ENCODE data around the gene MESD.
"Not testable (repeated sequence)": the region's sequence is repeated elsewhere in the genome, so short reads cannot be mapped to it uniquely, and the experiment has no call there.

The MESD gene

DNA sequence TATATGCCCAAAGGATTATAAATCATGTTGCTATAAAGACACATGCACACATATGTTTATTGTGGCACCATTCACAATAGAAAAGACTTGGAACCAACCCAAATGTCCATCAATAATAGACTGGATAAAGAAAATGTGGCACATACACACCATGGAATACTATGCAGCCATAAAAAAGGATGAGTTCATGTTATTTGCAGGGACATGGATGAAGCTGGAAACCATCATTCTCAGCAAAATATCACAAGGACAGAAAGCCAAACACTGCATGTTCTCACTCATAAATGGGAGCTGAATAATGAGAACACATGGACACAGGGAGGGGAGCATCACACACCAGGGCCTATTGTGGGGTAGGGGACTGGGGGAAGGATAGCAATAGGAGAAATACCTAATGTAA is 24.2 kb downstream of the MESD start:
- DNase-seq (ENCODE audit: low spot score), result not testable (repeated sequence)

DNA sequence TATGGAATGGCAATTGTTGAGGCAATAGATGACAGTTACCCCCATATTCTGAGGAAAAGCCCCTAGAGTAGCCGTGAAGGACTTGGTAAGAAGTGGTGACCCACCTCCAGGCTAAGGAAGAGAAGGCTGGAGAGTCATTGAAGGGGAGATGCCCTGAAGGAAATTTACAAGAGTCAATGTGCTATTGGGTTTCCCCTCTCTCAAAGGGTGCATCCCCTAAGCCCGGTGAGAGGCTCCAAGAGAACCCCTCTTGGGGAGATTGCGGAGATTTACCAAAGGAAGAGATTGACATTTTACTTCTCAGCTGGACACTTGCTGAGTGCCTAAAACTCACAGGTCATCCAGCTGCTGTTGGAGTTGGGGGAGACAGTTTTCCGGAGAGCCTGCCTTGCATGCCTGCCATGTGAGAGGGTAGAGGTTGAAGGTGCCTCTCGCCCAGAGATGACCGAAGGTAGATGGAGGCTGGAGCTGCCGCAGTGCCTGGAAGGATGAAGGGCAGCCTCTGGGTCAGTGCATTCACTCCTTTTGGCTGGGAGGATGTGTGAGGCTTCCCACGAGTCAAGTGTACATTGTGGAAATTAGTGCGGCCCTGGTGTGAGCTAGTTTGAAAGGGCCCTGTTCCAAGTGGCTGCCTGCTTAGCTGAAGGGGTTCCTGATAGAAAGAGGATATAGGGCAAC is 30.7 kb downstream of the MESD start:
- no peak for DNase-seq (ENCODE audit: low spot score)

GRCh38 chr15:80957976-80958375 is 31.6 kb downstream of the MESD start:
- no peak for DNase-seq (ENCODE audit: low spot score)

DNA sequence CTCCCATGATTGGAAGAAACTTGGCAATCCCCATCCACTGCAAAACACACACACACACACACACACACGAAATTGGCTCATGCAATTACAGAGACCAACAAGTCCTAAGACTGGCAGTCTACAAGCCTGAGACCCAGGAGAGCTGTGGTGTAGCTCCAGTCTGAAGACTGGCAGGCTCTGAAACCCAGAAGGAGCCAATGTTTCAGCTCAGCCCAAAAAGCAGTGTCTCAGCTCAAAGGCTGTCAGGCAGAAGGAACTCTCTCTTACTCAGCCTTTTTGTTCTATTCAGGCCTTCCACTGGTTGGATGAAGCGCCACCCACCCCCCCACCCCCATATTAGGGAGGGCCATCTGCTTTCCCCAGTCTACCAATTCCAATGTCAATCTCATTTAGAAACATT is 32.1 kb downstream of the MESD start:
- no peak for DNase-seq (ENCODE audit: low spot score)

DNA sequence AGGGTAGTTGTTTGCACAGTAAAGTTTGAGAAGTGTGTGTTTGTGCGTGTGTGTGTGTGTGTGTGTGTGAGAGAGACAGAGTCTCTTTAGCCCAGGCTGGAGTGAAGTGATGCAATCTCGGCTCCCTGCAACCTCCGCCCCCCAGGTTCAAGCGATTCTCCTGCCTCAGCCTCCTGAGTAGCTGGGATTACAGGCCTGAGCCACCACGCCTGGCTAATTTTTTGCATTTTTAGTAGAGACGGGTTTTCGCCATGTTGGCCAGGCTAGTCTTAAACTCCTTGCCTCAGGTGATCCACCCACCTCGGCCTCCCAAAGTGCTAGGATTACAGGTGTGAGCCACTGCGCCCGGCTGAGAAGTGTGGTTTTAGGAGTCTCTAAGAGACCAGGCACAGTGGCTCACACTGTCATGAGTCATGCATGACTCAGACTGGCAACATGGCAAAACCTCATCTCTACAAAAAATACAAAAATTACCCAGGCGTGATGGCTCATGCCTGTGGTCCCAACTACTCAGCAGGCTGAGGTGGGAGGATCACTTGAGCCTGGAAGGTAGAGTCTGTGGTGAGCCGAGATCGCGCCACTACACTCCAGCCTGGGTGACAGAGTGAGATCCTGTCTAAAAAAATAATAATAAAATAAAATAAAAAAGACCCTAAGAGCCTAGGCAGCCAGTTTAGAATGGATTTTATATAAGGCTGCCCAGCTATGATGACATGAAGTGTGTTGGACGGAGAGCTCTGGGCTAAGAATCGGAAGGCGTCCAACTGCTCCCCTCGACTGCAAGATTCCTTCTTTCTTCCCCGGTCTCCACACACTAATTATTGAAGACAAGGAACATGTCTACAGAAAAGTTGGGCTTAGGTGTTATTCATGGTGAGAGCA is 33.8 kb downstream of the MESD start:
- DNase-seq (ENCODE audit: low spot score), result peak; percentile 70

DNA sequence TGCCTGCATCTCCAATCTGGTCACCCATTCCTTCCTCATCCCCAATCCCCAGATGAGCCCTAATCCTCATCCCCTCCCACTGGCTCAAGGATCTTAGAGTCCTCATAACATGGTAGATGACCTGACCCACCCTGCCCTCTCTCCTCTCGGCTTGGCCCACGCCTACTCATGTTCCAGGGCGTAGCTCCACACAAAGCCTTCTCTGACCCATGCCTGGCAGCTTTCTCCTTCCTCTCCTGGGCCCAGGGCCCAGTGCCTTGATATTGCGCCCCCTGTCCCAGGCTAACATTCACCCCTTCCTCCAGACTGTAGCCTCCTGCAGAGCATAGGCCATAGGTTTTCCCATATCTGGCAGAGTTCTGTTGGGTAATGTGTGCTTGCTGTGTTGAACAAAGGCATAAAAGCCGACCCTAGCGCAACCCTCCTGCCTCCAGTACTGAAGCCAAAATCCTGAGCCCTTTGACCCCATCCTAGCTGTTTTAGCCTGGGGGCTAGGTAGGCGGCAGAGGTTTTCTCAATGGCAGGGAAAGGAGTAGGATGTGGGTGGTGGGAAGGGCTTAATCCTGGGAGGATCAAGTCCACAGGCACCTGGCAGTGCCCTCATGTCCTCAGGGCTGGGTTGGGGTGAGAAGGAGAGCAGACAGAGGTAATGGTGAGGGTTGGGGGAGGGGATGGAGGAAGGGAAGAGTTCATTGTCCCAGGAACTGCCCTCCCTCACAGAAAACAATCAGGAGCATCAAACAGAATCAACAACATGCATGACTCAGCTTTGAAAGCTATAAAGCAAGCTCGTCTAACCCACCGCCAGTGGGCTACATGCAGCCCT is 35.5 kb downstream of the MESD start:
- no peak for DNase-seq (ENCODE audit: low spot score)

DNA sequence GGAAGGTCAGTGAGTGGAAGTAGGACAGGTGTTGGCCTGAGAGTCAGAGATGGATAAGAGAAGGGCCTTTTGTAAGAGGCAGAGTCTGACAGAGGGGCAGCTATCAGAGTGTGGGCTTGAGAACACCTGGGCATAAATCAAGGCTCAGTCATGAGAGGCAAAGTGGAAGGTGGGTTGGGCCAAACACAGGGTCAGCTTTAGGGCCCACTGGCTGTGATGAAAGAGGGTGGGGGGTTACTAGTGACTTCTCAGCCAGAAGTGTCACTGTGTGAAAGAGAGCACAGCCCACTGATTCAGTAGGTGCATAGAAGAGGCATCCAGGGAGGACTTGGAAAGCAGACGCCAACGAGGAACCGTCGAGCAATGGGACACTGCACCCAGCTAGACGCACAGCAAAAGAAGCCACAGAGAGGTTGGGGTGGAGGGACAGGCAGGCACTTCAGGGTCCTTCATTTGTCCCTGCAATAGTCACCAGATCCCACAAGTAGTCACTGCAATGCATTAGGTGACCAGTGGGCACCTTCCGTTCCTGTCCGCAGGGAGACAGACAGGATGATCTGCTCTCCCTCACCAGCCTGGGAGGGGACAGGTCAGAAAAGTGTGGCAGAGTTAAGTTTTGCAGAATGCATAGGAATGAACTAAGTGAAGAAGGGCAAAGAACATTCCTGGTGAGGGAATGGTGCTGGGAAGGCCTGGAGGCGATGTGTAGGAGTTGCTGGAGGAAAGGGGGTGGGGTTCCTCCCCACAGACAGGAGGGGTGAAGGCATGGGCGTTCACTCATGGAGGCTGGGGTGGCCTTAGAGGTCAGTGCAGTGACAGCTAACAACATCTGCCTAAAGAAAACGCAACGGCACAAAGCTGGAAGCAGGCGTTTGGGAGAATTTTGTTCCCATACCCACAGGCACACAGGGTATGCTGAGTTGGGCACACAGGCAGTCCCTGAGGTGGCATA is 36.3 kb downstream of the MESD start:
- no peak for DNase-seq (ENCODE audit: low spot score)

- DNase-seq (ENCODE audit: low spot score), result no peak
Measured at GRCh38 chr15:80951941-80952340, 37.7 kb downstream of the MESD start.

DNA sequence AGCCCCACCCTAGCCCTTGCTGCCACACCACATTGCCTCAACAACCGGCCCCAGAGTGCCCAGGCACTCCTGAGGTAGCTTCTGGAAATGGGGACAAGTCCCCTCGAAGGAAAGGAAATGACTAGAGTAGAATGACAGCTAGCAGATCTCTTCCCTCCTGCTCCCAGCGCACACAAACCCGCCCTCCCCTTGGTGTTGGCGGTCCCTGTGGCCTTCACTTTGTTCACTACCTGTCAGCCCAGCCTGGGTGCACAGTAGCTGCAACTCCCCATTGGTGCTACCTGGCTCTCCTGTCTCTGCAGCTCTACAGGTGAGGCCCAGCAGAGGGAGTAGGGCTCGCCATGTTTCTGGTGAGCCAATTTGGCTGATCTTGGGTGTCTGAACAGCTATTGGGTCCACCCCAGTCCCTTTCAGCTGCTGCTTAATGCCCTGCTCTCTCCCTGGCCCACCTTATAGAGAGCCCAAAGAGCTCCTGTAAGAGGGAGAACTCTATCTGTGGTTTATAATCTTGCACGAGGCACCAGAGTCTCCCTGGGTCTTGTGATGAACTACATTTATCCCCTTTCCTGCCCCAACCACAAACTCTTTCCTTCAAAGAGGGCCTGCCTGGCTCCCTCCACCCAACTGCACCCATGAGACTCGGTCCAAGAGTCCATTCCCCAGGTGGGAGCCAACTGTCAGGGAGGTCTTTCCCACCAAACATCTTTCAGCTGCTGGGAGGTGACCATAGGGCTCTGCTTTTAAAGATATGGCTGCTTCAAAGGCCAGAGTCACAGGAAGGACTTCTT is 39.1 kb downstream of the MESD start:
- no peak for DNase-seq (ENCODE audit: low spot score)

DNA sequence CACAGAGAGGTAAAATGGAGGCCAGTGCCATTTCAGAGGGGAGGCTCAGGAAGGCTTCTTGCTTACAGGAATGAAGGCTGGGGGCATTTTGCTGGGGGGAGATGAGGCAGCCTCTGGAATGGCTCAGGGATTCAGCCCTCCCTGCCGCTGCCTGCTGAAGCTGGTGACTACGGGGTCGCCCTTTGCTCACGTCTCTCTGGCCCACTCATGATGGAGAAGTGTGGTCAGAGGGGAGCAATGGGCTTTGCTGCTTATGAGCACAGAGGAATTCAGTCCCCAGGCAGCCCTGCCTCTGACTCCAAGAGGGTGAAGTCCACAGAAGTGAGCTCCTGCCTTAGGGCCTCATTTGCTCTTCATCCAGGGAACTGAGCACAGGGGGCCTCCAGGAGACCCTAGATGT is 39.9 kb downstream of the MESD start:
- no peak for DNase-seq (ENCODE audit: low spot score)

GRCh38 chr15:80948651-80949292 is 40.8 kb downstream of the MESD start:
- DNase-seq (ENCODE audit: low spot score), result no peak

GRCh38 chr15:80946576-80946975 is 43.0 kb downstream of the MESD start:
- no peak for DNase-seq (ENCODE audit: low spot score)

DNA sequence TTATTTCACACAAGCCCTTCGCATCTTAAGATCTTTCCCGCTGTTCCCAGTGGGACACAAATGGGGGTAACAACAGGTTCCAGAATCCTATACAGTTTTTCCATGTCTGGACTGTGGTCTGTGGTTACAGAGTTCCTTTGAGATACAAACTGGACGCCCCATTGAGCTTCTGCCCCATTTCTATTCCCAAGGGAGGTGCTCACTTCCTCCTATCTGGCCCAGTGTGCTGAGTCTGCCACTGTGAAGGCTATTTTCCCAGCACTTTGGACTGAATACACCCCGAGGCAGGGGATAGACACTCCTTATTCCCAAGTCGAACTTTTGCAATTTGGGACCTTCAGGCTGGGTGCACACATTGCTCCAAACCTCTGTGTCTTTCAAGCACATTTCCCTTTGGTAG is 44.0 kb downstream of the MESD start:
- no peak for DNase-seq (ENCODE audit: low spot score)

DNA sequence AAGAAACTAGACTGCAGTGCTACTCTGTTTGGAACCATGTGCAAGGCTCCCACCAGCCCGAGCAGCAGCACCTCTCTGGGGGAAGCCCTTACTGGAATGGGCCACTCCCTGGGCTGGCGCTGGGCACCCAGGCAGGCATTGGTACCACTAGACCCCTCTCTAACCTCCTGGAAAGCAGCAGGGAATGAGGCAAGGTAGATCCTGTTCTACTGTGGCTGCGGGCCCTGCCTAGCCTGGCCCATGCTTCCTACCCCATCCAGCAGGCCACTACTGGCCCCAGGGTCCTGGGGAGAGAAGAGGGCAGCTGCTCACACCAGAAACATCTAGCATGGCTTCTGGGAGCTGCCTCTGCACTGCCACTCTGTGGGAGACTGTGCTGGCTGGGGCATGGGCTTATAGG is 44.8 kb downstream of the MESD start:
- DNase-seq (ENCODE audit: low spot score), result no peak

GRCh38 chr15:80942746-80943565 is 46.7 kb downstream of the MESD start:
- peak; percentile 75 for DNase-seq (ENCODE audit: low spot score)

- no peak for DNase-seq (ENCODE audit: low spot score)
Measured at GRCh38 chr15:80942266-80942665, 47.4 kb downstream of the MESD start.

DNA sequence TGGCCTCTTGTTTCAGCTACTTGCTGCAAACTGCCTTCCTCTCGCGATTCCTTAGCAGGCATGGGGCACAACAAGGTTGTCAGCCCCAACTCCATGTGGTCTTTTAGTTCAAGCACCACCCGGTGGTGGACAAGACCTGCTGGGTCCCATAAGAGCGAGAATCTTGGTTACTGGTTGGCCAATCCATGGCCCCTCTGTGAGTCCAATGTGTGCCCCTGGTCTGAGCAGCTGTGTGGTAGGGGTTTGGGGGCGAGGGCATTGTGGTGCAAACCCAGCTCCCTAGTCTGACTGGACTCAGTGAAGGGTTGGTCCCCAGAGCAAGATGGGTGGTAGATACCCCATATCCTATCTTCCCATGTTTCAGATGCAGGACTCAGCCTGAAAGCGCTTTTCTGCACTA is 48.8 kb downstream of the MESD start:
- no peak for DNase-seq (ENCODE audit: low spot score)

GRCh38 chr15:80940331-80940730 is 49.3 kb downstream of the MESD start:
- no peak for DNase-seq (ENCODE audit: low spot score)

DNA sequence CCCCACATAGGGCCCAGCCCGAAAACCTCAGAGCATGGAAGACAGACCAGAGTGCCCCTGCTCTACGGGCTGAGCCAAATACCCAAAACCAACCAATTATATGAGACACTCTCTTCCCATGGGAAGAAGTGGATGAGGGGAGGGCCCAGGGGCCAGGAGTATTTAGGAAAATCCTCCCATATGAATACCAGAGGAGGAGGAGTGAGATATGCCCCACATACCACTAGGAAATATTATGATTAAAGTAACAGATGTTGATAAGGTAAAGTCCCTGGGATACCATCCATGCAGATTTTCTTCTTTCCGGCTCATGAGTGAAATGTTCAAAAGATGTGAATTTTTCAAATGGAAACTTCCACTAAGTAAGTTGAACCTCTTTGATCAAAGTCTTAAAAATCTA is 50.4 kb downstream of the MESD start:
- DNase-seq (ENCODE audit: low spot score), result no peak
